Measurements from ENCODE around the gene ACTBL2.
"Not testable (repeated sequence)": the region's sequence is repeated elsewhere in the genome, so short reads cannot be mapped to it uniquely, and the experiment has no call there.

The ACTBL2 gene

GRCh38 chr5:57482671-57483106 is at the start of gene ACTBL2:
TSS of gene ACTBL2 (minus strand) at chr5:57482811. CDS start at chr5:57482707, 104 bp downstream.
- no peak for DNase-seq

- DNase-seq: no peak
Measured at GRCh38 chr5:57531333-57531732, 48.7 kb upstream of the ACTBL2 start.

GRCh38 chr5:57529864-57530263 is 47.3 kb upstream of the ACTBL2 start:
- DNase-seq: no peak

GRCh38 chr5:57527870-57528269 is 45.3 kb upstream of the ACTBL2 start:
- DNase-seq: no peak

GRCh38 chr5:57524348-57525060 is 41.9 kb upstream of the ACTBL2 start:
- DNase-seq: no peak

GRCh38 chr5:57522477-57522876 is 39.9 kb upstream of the ACTBL2 start:
- DNase-seq: not testable (repeated sequence)

GRCh38 chr5:57518415-57518814 is 35.8 kb upstream of the ACTBL2 start:
- not testable (repeated sequence) for DNase-seq

GRCh38 chr5:57517250-57517649 is 34.6 kb upstream of the ACTBL2 start:
- no peak for DNase-seq

GRCh38 chr5:57513785-57514184 is 31.2 kb upstream of the ACTBL2 start:
- no peak for DNase-seq

- no peak for DNase-seq
Measured at GRCh38 chr5:57511321-57511720, 28.7 kb upstream of the ACTBL2 start.

GRCh38 chr5:57509501-57510260 is 27.1 kb upstream of the ACTBL2 start:
- no peak for DNase-seq

- no peak for DNase-seq
Measured at GRCh38 chr5:57508211-57508610, 25.6 kb upstream of the ACTBL2 start.

GRCh38 chr5:57505272-57506200 is 22.9 kb upstream of the ACTBL2 start:
- DNase-seq: no peak

GRCh38 chr5:57504357-57504756 is 21.7 kb upstream of the ACTBL2 start:
- no peak for DNase-seq

GRCh38 chr5:57503433-57503832 is 20.8 kb upstream of the ACTBL2 start:
- no peak for DNase-seq

- no peak for DNase-seq
Measured at GRCh38 chr5:57501414-57502201, 19.0 kb upstream of the ACTBL2 start.

GRCh38 chr5:57499262-57500050 is 16.8 kb upstream of the ACTBL2 start:
- no peak for DNase-seq

- no peak for DNase-seq
Measured at GRCh38 chr5:57497733-57498132, 15.1 kb upstream of the ACTBL2 start.

GRCh38 chr5:57495285-57496086 is 12.9 kb upstream of the ACTBL2 start:
- no peak for DNase-seq
